Astrocyte (in vitro differentiated cells and primary cell): Measurements from ENCODE around the gene PBRM1.

Experiments used
- EZH2 ChIP-seq: IDR thresholded peaks from 2 replicates; pipeline ENCODE4 v1.6.1; 2012; ENCODE audit warnings: mild to moderate bottlenecking, low read length, inconsistent platforms; ENCODE audit not compliant: insufficient read depth
- TF ChIP-seq, protein P1 (sequence below): IDR thresholded peaks from 2 replicates; pipeline ENCODE4 v1.5.1; 2011; ENCODE audit warnings: low read depth, mild to moderate bottlenecking, inconsistent platforms, low read length, moderate library complexity; ENCODE audit not compliant: insufficient read depth

- TF ChIP-seq, protein P1, sequence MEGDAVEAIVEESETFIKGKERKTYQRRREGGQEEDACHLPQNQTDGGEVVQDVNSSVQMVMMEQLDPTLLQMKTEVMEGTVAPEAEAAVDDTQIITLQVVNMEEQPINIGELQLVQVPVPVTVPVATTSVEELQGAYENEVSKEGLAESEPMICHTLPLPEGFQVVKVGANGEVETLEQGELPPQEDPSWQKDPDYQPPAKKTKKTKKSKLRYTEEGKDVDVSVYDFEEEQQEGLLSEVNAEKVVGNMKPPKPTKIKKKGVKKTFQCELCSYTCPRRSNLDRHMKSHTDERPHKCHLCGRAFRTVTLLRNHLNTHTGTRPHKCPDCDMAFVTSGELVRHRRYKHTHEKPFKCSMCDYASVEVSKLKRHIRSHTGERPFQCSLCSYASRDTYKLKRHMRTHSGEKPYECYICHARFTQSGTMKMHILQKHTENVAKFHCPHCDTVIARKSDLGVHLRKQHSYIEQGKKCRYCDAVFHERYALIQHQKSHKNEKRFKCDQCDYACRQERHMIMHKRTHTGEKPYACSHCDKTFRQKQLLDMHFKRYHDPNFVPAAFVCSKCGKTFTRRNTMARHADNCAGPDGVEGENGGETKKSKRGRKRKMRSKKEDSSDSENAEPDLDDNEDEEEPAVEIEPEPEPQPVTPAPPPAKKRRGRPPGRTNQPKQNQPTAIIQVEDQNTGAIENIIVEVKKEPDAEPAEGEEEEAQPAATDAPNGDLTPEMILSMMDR = no peak
- no peak for TF ChIP-seq EZH2
Measured at GRCh38 chr3:52707585-52707984, 21.9 kb upstream of the PBRM1 start.
